RWPE1 (cell line): ENCODE measurements around the gene QRFP.

Experiments
- CTCF ChIA-PET: fragments of 350-600 bp; sonication (Branson Sonifier 250); formaldehyde crosslinking; extraction: SDS; loops from one replicate; lab custom pipeline; 2021; lab: Yijun Ruan, JAX
- POLR2A ChIA-PET: fragments of 400-600 bp; formaldehyde crosslinking; extraction: SDS; loops from one replicate; lab custom pipeline; 2020; ENCODE audit warnings: antibody characterized with exemption; ENCODE audit not compliant: low non-redundant PET; lab: Yijun Ruan, JAX
- DNase-seq: peaks from one replicate; pipeline ENCODE4 v3.0.0; 2012; ENCODE audit warnings: low spot score
- H3K27ac ChIP-seq: fragments of 450-650 bp; 2 replicates; pipeline ENCODE4 v1.5.1; 2017
- CTCF ChIP-seq: fragments of 450-650 bp; conservative IDR thresholded peaks from 2 replicates; pipeline ENCODE4 v1.5.1; 2017; ENCODE audit warnings: low read depth, mild to moderate bottlenecking

The QRFP gene

GRCh38 chr9:130938184-130938651, 41.6 kb upstream of the QRFP start:
- TF ChIP-seq CTCF, result no peak
- ChIA-PET POLR2A (no interaction called here), CTCF (no interaction called here)
- no peak for DNase-seq
- peak overlapping the region; percentile 12; the same call in 1 of the 2 replicates for H3K27ac ChIP-seq

- no peak for DNase-seq
- no peak for TF ChIP-seq CTCF
- H3K27ac ChIP-seq, result peak overlapping the region; percentile 86
- ChIA-PET POLR2A (no interaction called here), CTCF (interaction anchor here (0.9 to 1.3 kb wide), 3 partner anchors 61 to 98 kb away, joined by 3 read pairs; no protein-coding TSS in a partner anchor)
Measured at GRCh38 chr9:130937146-130938076, 40.8 kb upstream of the QRFP start.

- ChIA-PET CTCF (interaction anchor here (0.6 to 1.3 kb wide), 7 partner anchors 58 to 766 kb away, joined by 3 to 4 read pairs (median 3); no protein-coding TSS in a partner anchor), POLR2A (interaction anchor here (0.6 kb wide), 1 partner anchor 388 kb away, joined by 3 read pairs; no protein-coding TSS in a partner anchor)
- no peak for TF ChIP-seq CTCF
- H3K27ac ChIP-seq, result peak overlapping the region; percentile 86
- DNase-seq, result peak; percentile 72
Measured at GRCh38 chr9:130936285-130937117, 39.9 kb upstream of the QRFP start.

GRCh38 chr9:130935648-130936271, 39.1 kb upstream of the QRFP start:
- POLR2A ChIA-PET, result interaction anchor here (0.6 kb wide), 2 partner anchors 97 to 388 kb away, joined by 3 read pairs; no protein-coding TSS in a partner anchor
- peak overlapping the region; percentile 86 for H3K27ac ChIP-seq
- no peak for TF ChIP-seq CTCF
- no peak for DNase-seq
- CTCF ChIA-PET, result interaction anchor here (0.6 to 2.7 kb wide), 8 partner anchors 9 to 191 kb away, joined by 3 to 6 read pairs (median 3); no protein-coding TSS in a partner anchor

GRCh38 chr9:130934702-130935647, 38.4 kb upstream of the QRFP start:
- ChIA-PET POLR2A (interaction anchor here (0.6 kb wide), 1 partner anchor 96 kb away, joined by 3 read pairs; no protein-coding TSS in a partner anchor), CTCF (interaction anchor here (0.5 to 2.7 kb wide), 7 partner anchors 8 to 234 kb away, joined by 3 to 8 read pairs (median 4); no protein-coding TSS in a partner anchor)
- peak overlapping the region; percentile 86 for H3K27ac ChIP-seq
- no peak for TF ChIP-seq CTCF
- peak; percentile 59 for DNase-seq
